Measurements from ENCODE around the gene FUT6. TPM values are rescaled to one million over a fixed set of nuclear protein-coding genes. Genes with fewer than 3 reads are reported as not detected.
"Not testable (repeated sequence)": the region's sequence is repeated elsewhere in the genome, so short reads cannot be mapped to it uniquely, and the experiment has no call there.

The FUT6 gene
- total RNA-seq, 1 donor from 2014 or later, result 3.0 TPM

DNA sequence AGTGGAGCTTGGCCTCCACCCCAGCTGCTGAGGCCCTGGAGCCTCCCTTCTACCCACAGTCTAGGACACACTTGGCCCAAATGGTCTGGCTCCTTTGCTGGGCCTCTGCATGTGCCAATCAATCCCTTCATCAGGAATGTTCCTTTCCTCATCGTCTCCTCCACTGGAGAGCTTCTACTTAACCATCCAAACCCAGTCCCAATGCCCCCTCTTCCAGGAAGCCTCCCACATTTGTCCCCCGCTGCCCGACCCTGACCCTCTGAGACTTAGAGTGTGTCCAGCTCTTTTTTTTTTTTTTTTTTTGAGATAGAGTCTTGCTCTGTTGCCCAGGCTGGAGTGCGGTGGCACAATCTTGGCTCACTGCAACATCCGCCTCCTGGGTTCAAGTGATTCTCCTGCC is 51.1 kb downstream of the FUT6 start:
- DNase-seq (ENCODE audit: low spot score) (no peak), ATAC-seq (no peak)

DNA sequence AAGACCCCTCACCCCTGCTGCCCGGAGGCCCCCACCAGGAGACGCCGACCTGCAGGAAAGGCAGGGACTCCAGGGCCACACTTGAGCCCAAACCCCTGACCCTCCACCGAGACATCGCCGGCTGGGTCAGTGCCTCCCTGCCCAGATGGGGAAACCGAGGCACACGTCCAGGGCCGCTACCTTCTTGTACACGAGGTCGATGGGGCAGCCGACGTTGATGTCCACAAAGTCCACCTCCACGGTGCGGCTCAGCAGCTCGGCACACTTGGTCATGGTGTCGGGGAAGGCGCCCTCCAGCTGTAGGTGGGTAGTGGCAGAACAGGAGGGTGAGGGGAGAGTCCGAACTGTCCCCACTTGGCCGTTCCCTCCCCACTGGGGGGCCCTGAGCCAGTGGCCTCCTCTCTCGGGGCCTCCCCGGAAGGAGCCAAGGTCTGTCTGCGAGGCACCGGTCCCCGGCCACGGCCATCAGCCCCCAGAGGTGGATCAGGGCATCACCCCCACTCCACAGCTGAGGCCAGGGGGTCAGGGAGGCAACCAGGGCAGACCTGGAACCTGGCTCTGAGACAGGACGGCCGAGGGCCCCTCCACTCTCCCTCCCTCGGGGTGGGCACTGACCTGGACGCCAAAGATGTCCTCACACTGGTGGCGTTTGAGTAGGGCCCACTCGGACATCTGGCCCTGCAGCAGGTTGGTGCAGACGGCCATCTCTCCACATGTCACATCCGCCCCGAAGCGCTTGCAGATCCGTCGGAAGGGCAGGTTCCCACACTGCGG is 51.9 kb downstream of the FUT6 start:
- no peak for DNase-seq (ENCODE audit: low spot score)

DNA sequence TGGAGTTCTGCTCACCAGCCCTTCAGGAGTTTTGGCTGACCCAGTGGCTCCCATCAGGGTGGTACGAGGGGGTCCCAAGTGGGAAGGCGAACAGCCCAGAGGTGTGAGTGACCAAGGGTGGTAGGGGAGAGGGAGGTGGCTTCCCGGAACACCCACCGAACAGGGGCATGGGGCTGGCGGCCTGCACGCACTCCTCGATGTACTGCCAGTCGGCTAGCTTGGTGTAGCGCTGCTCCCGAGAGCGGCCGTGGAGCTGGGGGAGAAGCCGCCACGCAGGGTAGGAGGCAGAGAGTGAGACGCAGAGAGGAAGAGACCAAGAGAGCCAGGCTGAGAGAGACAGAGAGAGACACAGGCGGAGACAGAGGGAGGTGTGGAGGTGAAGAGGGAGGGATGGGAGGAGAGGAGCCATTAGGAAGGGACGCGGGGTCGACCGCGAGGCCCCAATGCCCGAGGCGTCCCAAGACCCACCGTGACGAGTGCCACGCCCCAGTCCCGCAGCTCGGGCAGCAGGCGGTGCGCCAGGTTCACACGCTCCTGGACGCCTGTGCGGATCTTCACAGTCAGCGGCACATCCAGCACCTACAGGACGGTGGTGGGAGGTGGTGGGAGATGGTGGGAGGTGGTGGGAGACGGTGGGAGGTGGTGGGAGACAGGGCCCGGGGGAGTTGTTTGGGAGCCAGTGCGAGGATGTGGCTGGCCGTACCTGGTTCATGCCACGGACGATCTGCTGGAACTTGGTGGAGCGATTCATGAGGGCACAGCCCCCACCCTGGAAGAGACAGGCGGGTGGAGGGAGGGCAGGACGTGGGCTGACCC is 52.7 kb downstream of the FUT6 start:
- no peak for ATAC-seq
- DNase-seq (ENCODE audit: low spot score), result no peak

More for the DNA sequence above, 51.9 kb downstream of the FUT6 start:
- ATAC-seq, result no peak

DNA sequence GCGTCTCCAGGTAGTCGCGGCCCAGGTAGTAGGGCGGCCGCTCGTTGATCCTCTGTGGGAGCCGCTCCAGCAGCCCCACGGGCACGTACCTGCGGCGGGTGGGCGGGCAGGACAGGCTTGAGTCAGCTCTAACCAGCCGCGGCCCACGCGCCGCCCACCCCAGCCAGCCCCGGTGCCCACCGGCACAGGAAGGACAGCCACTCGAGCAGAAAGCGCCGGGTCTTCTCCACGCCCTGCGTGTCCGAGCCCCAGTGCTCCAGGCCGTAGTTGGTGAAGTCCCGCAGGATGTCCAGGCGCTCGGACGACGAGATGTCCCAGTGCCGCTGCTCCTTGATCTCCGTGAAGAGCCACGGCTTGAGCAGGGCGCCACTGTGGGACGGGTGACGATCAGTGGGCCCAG is 54.1 kb downstream of the FUT6 start:
- ATAC-seq, result no peak
- DNase-seq (ENCODE audit: low spot score), result no peak

DNA sequence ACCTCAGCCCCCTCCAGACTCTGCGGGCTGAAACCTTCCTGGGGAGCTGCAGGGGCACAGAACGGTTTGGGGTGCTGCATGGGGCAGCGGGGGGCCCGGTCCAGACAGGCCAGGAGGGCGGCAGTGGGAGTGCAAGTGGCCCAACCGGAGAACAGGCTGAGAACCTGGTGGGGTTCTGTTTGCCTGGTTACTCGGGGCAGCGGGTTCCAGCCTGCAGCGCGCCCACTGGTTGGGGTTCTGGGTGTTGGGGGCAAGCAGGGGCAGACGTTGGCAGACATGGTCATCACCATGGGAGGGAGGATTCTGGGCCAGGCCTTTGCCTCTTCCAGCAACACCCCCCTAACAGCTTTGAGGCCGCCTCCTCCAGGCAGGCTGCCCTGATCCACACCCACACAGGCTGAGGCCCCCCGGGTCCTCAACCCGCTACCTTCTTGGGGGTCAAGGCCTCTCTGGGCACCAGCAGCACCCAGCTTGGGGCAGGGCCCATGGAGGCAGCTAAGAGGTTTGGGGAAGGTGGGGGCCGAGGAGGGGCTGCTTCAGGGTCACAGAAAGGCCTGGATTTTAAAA is 54.8 kb downstream of the FUT6 start, which contains the start of gene PRR22:
PRR22 (minus strand) TSS at position 166 of the 567 bp plus-strand sequence; CDS start at position 80, 86 bp downstream.
- no peak for ATAC-seq
- DNase-seq (ENCODE audit: low spot score), result no peak

DNA sequence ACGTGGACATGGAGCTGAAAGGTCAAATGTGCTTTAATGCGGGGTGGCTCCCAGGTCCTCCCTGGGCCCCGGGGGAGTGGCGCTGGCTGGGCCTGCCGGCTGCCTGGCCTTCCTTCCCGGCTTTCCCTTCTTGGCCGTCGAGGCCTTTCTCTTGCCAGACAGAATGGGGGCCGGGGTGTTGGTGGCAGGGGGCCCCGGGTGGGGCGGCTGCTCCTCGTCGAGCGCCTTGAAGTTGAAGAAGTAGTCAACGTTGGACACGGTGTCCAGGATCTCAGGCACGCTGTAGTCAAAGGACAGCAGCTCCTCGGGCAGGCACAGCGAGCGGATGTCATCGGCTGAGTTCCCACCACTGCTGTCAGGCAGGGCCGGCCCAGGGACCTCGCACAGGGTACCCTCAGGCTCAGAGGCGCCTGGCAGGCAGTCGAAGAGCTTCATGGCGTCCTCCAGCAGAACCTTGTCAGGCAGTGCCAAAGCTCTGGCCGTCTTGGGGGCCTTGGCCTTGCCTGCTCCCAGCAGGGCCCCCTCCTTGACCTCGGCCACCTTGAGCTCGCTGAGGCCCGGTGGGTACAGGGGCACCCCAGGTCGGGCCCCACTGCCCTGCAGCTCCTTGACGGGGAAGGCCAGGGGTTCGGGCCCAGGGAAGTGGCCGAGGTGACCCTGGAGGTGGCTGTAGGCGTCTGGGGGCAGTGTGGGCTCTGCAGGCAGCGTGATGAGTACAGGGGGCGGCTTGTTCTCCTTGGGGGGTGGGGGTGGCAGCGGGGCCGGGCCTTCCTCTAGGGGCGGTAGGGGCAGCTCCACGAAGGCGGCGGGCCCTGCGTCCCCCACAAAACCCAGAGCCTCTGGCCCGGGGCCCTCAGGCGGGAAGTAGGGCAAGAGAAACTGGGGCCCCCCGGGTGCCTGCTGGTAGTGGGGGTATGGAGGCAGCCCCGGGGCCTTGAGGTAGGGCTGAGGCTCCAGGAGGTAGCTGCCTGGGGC is 56.3 kb downstream of the FUT6 start:
- no peak for ATAC-seq

DNA sequence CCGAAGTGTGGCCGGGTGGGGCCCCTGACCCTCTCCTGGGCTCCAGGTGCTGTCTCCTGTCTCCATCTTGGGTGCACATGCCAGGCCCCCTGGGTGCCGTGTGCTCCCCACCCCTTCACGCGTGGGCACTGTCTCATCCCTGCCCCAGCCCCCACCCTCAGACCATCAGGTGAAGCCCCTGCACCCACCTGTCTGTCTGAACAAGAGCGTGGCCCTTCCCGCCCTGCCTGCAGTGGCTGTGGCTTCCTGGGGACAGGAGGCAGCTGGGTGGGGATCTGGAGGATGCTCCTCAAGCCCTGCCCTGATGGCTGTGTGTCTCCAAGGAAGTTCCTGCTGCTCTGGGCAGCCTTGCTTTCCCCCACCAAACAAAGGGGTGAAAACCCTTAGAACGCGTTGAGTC is 57.2 kb downstream of the FUT6 start:
- DNase-seq (ENCODE audit: low spot score), result no peak
- ATAC-seq, result no peak

More for the DNA sequence above, 56.3 kb downstream of the FUT6 start:
- no peak for DNase-seq (ENCODE audit: low spot score)

DNA sequence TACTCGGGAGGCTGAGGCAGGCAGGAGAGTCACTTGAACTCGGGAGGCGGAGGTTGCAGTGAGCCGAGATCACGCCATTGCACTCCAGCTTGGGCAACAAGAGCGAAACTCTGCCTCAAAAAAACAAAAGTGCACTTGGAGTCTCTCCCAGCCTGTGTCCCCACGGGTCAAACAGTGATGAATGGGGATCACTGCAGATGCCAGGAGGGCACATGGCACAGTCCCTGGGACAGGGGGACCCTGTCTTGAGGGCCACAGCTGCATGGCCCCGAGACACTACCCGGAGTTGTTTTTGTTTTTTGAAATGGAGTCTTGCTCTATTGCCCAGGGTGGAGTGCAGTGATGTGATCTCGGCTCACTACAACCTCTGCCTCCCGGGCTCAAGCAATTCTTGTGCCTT is 58.6 kb downstream of the FUT6 start:
- not testable (repeated sequence) for ATAC-seq; DNase-seq (ENCODE audit: low spot score)

Other genes starting within 250 kb of the FUT6 start
- gene SAFB2, start 216.9 kb downstream of the FUT6 start, total RNA-seq, result 49.4 TPM
- 48.6 TPM for gene SAFB, start 216.6 kb downstream of the FUT6 start, total RNA-seq
- 38.4 TPM for gene MICOS13, start 159.2 kb downstream of the FUT6 start, total RNA-seq
- 4.1 TPM for gene HSD11B1L, start 158.7 kb downstream of the FUT6 start, total RNA-seq
- gene RPL36, start 149.4 kb downstream of the FUT6 start, total RNA-seq, result 241 TPM
- 68.7 TPM for gene LONP1, start 119.6 kb downstream of the FUT6 start, total RNA-seq
- not detected for gene CATSPERD, start 119.1 kb downstream of the FUT6 start, total RNA-seq
- 3.0 TPM for gene PRR22, start 55.0 kb downstream of the FUT6 start, total RNA-seq
- gene DUS3L, start 48.5 kb downstream of the FUT6 start, total RNA-seq, result 18.8 TPM
- 16.7 TPM for gene NRTN, start 34.6 kb downstream of the FUT6 start, total RNA-seq
- gene FUT3, start 11.7 kb upstream of the FUT6 start, total RNA-seq, result 0.93 TPM
- 0.40 TPM for gene FUT5, start 30.8 kb upstream of the FUT6 start, total RNA-seq
- 164 TPM for gene NDUFA11, start 64.1 kb upstream of the FUT6 start, total RNA-seq
- 3.9 TPM for gene VMAC, start 65.2 kb upstream of the FUT6 start, total RNA-seq
- gene CAPS, start 74.6 kb upstream of the FUT6 start, total RNA-seq, result 11.5 TPM
- gene RANBP3, start 138.4 kb upstream of the FUT6 start, total RNA-seq, result 22.8 TPM